Neural crest cell (in vitro differentiated cells): Measurements from ENCODE around the gene FOXF1. TPM values are rescaled to one million over a fixed set of nuclear protein-coding genes. Genes with fewer than 3 reads are reported as not detected.

ENCODE experiments used
- DNase-seq: peaks from one replicate; pipeline ENCODE4 v3.0.0; 2021; ENCODE audit warnings: low read depth, mixed read lengths, low spot score
- H3K27ac Mint-ChIP-seq: one replicate; pipeline ENCODE4 v1.8.0; 2021; ENCODE audit warnings: mild to moderate bottlenecking, mixed read lengths; ENCODE audit not compliant: unreplicated experiment
- H3K27me3 Mint-ChIP-seq: 2 replicates; pipeline ENCODE4 v1.8.0; 2021; ENCODE audit warnings: low read depth, mild to moderate bottlenecking, mixed read lengths
- H3K36me3 Mint-ChIP-seq: 2 replicates; pipeline ENCODE4 v1.8.0; 2021; ENCODE audit warnings: low read depth, mild to moderate bottlenecking, mixed read lengths
- H3K4me1 Mint-ChIP-seq: 2 replicates; pipeline ENCODE4 v1.8.0; 2021; ENCODE audit warnings: mixed read lengths
- H3K4me3 Mint-ChIP-seq: one replicate; pipeline ENCODE4 v1.8.0; 2021; ENCODE audit warnings: mild to moderate bottlenecking, mixed read lengths
- H3K9me3 Mint-ChIP-seq: 2 replicates; pipeline ENCODE4 v1.8.0; 2021; ENCODE audit warnings: mixed read lengths
- CTCF ChIP-seq: fragments of 200-600 bp; sonication (generic); conservative IDR thresholded peaks from 2 replicates; pipeline ENCODE4 v1.5.0; 2021; ENCODE audit warnings: antibody characterized with exemption, mild to moderate bottlenecking
- total RNA-seq: library from RNA; stranded (reverse); gene quantifications from 2 replicates; pipeline ENCODE4 v1.2.1, GENCODE V29; 2021

Gene FOXF1
- total RNA-seq, 1 donor from 2014 or later: not detected

- no peak for DNase-seq
- H3K36me3 Mint-ChIP-seq: peaks cover 2% of the 10 kb centered on the region
- no peak overlapping the region for H3K27ac Mint-ChIP-seq
- no peak overlapping the region for H3K4me3 Mint-ChIP-seq
- H3K4me1 Mint-ChIP-seq: no peaks in the 10 kb centered on the region
- peaks cover 96% of the 10 kb centered on the region for H3K27me3 Mint-ChIP-seq
- TF ChIP-seq CTCF: no peak
- no peaks in the 10 kb centered on the region for H3K9me3 Mint-ChIP-seq
Measured at GRCh38 chr16:86517033-86517432, 6.7 kb downstream of the FOXF1 start.

- peak; percentile 77 for TF ChIP-seq CTCF
- Mint-ChIP-seq H3K4me3 (peak overlapping the region; percentile 41), H3K36me3 (peaks cover 2% of the 10 kb centered on the region), H3K27ac (no peak overlapping the region), H3K27me3 (peaks cover 96% of the 10 kb centered on the region), H3K9me3 (no peaks in the 10 kb centered on the region), H3K4me1 (no peaks in the 10 kb centered on the region)
- DNase-seq: peak; percentile 63
Measured at GRCh38 chr16:86517652-86518258, 7.4 kb downstream of the FOXF1 start.

- no peaks in the 10 kb centered on the region for H3K36me3 Mint-ChIP-seq
- H3K27me3 Mint-ChIP-seq: peaks cover 89% of the 10 kb centered on the region
- no peaks in the 10 kb centered on the region for H3K4me1 Mint-ChIP-seq
- no peak overlapping the region for H3K4me3 Mint-ChIP-seq
- no peak overlapping the region for H3K27ac Mint-ChIP-seq
- DNase-seq: no peak
- H3K9me3 Mint-ChIP-seq: no peaks in the 10 kb centered on the region
- TF ChIP-seq CTCF: no peak
Measured at GRCh38 chr16:86519007-86519648, 8.8 kb downstream of the FOXF1 start.

GRCh38 chr16:86519649-86520316, 9.5 kb downstream of the FOXF1 start:
- H3K4me1 Mint-ChIP-seq: no peaks in the 10 kb centered on the region
- H3K9me3 Mint-ChIP-seq: no peaks in the 10 kb centered on the region
- H3K4me3 Mint-ChIP-seq: no peak overlapping the region
- H3K36me3 Mint-ChIP-seq: no peaks in the 10 kb centered on the region
- peaks cover 83% of the 10 kb centered on the region for H3K27me3 Mint-ChIP-seq
- TF ChIP-seq CTCF: peak; percentile 97
- peak; percentile 71 for DNase-seq
- H3K27ac Mint-ChIP-seq: no peak overlapping the region

GRCh38 chr16:86520317-86521210, 10.2 kb downstream of the FOXF1 start:
- H3K27ac Mint-ChIP-seq: no peak overlapping the region

More at GRCh38 chr16:86520317-86521210, 10.2 kb downstream of the FOXF1 start:
- H3K4me3 Mint-ChIP-seq: no peak overlapping the region
- H3K36me3 Mint-ChIP-seq: no peaks in the 10 kb centered on the region
- H3K9me3 Mint-ChIP-seq: no peaks in the 10 kb centered on the region
- H3K27me3 Mint-ChIP-seq: peaks cover 75% of the 10 kb centered on the region
- H3K4me1 Mint-ChIP-seq: no peaks in the 10 kb centered on the region
- peak; percentile 34 for TF ChIP-seq CTCF
- no peak for DNase-seq
